GM12892 (cell line): Measurements from ENCODE around the gene RTEL1.

Experiments
- POLR2A ChIP-seq: IDR thresholded peaks from 2 replicates; pipeline ENCODE4 v1.6.1; 2011; ENCODE audit warnings: low read depth, low read length, control low read depth
- TAF1 ChIP-seq: IDR thresholded peaks from 2 replicates; pipeline ENCODE4 v1.6.1; 2011; ENCODE audit warnings: low read depth, mild to moderate bottlenecking, control low read depth, low read length, borderline replicate concordance

DNA sequence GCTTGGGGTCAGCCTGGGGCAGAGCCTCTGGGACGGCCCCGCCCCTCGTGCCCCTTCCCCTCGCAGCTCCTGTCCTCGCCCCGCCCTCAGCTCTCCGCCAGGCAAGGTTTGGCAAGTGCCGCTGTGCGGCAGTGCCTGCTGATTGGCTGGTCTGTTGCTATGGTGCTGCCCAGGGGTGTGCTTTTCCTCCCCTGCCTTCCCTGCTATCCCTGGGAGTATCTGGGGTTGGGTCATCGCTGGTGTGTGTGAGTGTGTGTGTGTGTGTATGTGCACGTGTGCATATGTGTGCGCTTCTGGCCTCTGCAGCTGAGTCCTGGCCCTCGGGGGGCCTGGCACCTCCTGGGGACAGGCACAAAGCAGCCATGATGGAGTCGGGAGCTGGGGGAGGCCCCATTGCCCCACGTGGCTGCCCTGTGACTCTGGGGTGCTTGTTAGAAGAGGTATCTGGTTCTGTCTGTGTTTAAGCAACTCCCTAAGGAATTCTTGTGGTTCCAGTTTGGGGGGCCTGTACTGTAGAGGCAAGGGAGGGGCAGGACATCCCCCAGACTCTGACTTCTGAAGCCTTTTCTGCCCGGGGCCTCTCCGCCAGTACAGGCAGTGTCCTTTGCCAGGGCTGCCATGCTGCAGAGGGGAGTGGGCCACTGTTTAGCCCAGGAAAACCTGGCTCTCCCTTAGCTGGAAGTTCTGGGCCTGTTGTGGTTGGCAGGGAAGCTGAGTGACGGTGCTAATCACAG lies 6.9 kb downstream of the RTEL1 start:
- TF ChIP-seq TAF1 (no peak), POLR2A (no peak)
